AG20443 (cell line): Measurements from ENCODE around the gene ZNF606.

Source experiments
- DNase-seq: peaks from one replicate; pipeline ENCODE4 v3.0.0; 2012; ENCODE audit warnings: low spot score, mixed read lengths

Gene ZNF606

DNA sequence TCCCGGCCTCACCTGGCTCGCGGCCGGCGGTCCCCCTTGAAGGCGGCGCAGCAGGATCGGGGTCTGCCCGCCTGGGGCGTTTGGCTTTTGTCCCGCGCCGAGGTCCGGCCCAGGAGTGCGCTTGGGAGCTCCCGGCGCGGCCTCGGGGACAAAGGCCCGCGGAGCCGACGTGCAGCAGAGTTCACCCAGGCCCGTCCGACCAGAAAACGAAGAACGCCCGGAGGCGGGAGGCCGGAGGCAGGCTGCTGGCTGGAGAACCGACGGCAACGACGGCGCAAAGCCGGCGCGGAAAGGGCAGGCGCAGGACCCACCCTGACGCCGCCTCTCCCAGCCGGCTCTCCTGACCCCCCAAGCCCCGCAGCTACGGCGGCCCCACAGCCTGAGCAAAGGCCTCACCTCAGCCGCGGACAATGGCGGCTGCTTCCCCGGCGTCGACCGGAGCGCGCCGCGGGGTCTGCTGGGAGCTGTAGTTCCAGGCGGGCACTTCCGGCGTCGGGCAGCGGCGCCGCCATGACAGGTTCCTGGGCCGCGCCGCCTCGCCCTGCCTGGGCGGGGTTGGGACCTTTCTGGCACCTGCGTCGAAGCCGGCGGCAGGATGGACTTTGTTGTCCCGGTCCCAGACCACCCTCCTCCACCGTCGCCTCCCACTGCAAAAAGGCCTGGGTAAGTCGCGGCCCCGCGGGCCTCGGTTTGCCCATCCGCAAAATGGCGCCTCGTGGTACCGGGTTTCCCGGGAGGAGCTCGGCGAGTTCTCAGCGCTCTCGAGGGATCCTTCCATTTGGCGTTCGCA lies at the start of gene ZNF606:
TSS of gene ZNF606 (minus strand) at position 437 of the 790 bp plus-strand sequence. CDS start 1,501 bp downstream, outside the sequence.
- DNase-seq, result peak; percentile 98

DNA sequence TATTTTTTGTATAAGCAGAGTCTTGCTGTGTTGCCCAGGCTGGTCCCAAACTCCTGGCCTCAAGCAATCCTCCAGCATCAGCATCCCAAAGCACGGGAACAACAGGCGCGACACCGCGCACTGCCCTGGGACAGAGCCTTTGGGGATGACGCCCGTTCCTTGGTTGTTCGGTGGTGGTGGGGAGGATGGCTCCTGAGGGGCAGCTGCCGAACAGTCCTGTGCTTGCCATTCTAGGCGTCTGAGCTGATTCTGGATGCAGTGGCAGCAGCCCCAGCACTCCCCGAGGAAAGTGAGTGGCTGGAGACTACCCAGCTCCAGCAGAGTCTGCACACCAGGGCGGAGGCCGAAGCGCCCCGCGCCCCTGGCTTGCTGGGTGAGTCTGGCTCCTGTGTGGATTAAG lies 49.6 kb upstream of the ZNF606 start:
- DNase-seq, result no peak

DNA sequence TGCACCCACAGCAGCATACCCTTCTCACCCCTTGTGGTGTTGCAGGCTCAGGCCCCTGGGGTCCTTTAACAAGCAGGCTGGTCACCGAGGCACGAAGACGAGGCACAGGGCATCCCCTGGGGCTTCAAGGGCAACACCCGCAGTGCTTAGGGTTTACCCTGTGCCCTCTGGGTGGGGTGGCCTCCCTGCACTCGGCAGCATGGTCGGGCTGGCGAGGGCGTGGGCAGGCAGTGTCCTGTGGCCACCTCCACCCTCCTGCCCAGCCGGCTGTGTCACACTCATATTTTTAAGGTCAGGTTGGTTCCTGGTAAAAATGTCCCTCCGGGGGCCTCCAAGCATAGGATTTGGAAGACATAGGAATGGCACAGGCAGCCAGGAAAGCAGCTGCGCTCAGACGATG lies 45.1 kb upstream of the ZNF606 start:
- no peak for DNase-seq

DNA sequence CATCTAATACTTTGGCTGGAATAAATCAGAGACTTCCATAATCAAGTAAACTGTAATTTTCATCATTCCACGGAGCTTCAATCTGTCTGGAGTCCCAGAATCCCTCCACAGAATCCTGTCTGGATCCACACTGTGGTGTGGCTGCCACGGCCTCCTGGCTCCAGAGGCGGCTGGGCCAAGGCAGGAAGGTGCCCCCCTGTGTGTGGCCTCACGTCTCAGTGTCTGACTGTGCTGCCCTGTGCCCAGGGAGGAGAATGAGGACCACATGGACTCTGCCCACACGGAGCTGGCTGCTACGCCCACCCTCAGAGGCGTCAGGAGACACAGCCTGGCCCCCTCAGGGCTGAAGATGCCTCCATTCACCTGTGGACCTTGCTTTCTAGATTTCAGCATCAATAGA lies 44.2 kb upstream of the ZNF606 start:
- no peak for DNase-seq

DNA sequence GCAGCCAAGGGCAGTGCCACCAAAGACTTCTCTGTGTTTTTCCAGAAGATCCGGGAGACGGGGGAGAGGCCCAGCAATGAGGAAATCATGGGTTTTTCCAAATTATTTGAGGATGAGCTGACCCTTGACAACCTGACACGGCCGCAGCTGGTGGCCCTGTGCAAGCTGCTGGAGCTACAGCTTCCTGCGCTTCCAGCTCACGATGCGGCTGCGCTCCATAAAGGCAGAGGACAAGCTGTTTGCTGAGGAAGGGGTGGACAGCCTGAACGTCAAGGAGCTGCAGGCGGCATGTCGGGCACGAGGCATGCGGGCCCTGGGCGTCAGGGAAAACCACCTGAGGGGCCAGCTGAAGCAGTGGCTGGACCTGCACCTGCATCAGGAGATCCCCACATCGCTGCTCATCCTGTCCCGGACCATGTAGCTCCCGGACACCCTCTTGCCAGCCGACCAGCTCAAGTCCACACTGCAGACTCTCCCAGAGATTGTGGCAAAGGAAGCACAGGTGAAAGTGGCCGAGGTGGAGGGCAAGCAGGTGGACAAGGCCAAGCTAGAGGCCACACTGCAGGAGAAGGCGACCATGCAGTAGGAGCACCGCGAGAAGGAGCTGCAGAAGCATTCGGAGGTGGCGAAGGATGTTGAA lies 42.9 kb upstream of the ZNF606 start:
- no peak for DNase-seq

DNA sequence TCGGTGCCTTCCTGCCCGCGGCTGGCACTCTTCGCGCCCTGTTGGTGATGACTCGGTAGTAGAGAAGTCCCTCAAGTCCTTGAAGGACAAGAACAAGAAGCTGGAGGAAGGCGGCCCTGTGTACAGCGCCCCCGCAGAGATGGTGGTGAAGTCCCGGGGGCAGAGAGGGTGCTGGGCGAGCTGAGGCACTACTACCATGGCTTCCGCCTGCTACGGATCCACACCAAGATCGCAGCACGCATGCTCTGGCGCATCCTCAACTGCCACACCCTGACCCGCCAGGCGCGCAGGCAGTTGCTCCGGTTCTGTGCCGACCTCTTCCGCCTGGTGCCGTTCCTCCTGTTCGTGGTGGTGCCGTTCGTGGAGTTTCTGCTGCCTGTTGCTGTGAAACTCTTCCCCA lies 42.3 kb upstream of the ZNF606 start:
- no peak for DNase-seq

DNA sequence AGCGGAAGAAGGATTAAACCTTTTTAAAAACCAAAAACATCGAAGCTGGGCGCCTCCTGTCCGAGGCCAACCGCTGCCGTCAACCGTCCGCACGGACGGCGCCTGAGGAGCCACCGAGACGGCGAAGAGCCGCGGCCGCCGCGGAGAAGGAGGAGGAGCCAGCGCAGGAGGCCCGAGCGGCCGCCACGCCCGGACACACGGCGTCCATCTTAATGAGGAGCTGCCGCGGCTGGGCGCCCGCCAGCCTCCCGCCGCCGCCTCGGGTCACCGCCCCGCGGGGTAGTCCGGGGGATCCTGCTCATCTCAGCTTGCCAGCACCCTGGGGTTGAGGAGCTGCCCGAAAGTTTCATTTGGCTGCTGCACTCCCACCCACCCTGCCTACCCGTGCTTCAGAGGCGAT lies 41.8 kb upstream of the ZNF606 start:
- no peak for DNase-seq

DNA sequence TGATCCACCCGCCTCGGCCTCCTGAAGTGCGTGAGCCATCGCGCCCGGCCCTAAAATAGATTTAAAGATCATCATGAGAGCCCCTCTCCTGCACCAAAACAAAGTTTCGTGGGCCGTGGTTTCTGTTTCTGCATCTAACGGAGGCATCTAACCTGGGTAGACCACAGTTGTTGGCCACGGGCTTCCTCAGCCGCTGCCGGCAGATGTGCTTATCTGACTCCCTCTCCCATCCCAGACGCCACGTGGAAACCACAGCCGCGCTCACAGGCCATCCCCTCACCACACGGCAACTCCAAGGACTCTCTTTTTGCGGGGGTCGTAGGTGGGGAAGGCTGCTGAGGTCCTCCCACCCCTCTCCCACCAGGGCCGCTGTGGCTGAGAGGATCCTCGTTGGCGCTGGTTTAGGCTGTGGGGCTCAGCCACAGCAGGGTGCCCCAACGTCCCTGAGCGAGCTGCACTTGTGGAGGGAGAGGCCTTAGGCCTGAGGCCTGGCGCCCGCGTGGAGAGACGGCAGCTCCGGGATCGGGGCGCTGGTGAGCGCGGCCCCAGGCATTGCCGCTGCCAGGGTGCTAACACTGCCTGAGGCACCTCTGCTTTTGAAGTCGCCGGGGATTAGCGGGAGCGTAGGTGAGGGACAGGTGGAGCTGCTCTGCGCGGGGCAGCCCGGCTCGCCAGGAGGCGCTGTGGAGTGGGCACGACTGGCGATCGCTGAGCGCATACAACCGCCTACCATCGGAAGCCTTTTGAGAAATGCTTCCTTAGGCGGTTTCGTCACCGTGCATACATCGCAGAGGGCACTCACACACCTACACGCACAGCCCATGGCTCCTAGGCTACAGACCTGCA lies 40.1 kb upstream of the ZNF606 start:
- DNase-seq, result no peak

DNA sequence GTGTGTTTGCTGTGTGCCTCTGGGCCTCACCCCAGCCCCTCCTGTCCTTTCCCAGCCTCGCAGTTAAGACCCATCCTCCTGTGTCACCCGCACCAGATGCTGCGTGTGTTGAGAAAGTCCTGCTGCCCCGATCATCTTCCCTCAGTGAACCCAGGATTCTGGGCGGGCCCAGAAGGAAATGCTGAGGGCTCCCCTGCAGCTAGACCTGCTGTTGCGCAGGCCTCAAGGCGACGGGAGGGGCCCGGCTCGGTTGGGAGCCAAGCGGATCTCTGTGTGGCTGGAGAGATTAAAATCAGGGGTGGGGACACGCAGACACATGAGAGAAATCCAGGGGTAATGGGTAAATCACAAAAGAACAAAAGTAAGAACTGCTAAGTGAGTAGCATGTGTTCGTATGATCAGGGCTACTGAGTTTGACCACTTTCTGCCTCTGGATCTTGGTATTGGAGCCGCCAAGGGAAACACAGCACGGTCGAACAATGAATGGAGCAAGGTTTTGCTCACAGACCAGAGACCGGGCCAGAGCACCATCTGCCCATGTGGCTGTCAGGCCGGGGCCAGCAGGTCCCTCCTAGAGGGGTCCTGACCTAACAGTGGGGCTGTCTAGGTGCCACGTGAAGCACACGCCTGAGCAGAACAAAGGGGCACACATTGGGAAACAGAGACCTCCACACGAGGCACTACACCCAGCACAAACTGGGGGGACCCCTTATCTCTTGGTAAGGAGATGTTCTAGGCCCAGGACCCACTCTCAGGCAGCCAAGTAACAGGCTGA lies 38.3 kb upstream of the ZNF606 start:
- no peak for DNase-seq

DNA sequence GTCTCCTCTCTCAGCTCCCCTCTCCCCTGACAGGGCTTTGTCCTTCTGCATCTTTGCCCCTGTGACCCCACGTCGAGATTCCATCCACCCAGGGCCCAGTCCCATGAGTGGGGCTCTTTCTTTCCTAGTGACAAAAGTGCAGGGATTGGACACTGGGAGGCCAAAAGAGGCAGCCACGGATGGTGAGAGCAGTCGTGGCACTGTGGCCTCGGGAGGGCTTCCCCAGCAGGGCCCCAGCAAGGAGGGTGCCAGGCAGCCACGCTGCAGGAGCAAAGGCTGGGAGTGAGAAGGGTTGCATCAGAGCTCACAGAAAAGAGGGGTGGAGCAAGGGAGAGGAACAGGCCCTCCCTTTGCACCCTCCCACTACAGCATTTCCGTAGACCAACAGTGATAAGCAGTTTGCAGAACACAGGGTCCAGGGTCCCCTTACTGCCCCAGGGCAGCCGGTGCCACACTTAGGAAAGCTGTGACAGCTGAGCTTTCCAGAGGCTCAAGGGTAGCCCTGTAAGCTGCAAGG lies 36.1 kb upstream of the ZNF606 start:
- no peak for DNase-seq

DNA sequence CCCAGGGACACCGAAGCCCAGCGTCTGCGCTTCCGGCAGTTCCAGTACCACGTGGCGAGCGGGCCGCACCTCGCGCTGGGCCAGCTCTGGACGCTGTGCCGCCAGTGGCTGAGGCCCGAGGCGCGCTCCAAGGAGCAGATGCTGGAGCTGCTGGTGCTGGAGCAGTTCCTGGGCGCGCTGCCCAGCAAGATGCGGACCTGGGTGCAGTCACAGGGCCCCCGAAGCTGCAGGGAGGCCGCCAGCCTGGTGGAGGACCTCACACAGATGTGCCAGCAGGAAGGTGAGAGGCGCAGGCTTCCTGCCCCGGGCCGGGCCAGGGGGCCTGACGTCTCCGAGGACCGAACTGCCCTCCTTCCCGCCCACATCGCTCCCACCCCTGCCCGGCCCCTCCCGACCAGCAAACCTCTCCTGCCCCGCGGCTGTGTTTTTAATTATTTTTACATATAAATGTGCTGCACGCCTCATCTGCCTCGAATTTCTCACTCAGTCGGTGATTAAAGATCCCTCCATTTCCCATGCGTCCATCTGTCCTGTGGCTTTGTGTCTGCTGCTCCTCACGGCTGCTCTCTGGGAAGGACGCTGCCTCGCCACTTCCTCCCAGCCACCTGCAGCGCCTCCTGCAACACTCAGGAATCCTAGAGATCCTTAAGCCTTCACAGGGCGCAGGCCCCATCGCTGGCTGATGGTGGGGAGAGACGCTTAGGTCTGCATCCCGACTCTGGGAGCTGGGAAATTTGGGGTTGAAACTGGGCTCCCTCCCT lies 35.5 kb upstream of the ZNF606 start:
- DNase-seq, result no peak

DNA sequence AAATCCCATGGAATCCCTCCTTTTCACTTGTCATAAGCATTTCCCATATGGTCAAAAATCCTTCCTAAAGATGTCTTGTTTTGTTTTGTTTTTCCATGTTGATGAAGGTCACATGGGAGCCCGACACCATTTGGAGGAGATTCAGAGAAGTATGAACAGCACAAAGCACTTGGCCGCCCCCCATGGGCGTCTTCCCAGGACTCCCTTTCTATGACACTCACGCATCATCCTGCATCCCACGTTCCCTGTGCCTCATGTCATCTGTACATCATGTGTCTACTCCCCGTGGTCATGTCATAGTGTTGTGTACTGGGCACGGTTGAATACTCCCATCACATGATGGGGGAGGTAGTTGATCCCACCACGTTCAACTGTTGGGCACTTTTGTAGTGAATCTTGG lies 33.2 kb upstream of the ZNF606 start:
- no peak for DNase-seq

DNA sequence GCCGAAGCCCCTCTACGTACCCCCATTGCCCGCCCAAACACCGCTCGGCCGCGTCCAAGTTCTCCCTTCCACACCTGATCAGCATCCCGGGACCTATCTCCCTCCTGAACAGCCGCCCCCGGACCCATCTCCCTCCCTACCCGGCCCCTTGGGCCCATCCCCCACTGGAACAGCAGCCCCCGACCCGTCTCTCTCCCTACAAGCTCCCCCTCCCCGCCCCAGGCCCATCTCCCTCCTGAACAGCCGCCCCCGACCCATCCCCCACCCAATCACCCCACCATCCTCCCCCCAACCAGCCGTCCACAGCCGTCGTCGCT lies 31.8 kb upstream of the ZNF606 start:
- DNase-seq, result no peak

DNA sequence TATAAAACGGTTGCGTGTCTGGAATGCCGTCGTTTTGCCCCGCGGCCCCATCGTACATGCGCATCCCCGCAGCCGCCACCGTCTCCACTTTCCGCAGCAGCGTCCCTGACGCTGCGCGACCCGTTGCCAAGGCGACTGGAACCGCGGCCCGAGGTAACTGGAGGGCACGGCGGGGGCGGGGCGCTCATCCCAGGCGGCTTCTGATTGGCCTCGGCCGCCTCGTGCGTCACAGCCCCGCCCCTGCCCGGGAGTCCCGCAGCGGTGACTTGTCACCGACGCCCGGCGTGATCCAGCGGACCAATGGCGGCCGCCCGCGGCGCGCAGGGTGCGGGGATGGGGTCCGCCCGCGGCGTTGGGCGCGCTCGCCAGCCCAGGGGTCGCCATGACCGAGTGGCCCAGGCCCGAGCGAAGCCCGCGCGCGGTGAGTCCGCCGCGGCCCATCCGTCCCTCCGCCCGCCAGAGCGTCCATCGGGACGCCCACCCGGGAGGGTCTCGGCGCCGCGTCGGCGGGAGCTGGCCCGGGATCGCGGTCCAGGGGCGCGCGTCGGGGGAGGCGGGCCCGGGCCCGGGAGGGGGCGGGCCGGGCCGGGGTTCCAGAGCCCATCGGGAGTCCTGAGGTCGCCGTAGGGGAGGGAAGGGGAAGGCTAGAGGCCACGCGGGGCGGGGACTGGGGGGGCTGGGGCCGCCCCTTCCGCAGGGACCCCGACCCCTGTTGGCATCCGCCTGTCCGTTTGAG lies 31.3 kb upstream of the ZNF606 start, which contains the start of gene ZSCAN1:
TSS of gene ZSCAN1 (plus strand) at position 285 of the 736 bp plus-strand sequence. CDS start 3,812 bp downstream, outside the sequence.
- DNase-seq, result peak; percentile 82

DNA sequence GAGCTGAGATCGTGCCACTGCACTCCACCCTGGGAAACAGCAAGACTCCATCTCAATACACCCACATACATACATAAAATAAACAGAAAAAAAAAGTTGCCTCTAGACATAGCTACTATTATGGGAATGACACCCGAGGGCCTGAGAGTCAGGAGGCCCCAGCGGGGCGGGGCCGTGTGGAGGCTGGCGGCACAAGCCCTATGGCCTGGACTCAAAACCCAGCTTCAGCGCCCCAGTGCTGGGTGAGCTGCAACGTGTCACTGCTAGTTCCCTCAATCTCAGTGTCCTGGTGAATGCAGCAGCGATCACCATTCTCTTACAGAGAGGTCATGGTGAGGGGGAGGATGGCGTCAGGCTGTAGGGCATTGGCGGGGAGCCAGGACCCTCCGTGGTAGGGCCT lies 22.0 kb upstream of the ZNF606 start:
- no peak for DNase-seq

DNA sequence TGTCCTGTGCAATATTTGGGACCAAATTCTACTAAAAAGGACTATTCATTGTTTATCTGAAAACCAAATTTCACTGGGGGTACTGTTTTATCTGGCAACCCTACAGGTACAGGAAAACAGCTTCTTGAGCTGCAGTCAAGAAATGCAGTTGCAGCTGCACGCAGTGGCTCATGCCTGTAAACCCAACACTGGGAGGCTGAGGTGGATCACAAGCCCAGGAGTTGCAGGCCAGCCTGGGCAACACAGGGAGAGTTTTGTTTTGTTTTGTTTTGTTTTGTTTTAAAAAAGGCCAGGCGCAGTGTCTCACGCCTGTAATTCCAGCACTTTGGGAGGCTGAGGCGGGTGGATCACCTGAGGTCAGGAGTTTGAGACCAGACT lies 19.7 kb upstream of the ZNF606 start:
- DNase-seq, result no peak

DNA sequence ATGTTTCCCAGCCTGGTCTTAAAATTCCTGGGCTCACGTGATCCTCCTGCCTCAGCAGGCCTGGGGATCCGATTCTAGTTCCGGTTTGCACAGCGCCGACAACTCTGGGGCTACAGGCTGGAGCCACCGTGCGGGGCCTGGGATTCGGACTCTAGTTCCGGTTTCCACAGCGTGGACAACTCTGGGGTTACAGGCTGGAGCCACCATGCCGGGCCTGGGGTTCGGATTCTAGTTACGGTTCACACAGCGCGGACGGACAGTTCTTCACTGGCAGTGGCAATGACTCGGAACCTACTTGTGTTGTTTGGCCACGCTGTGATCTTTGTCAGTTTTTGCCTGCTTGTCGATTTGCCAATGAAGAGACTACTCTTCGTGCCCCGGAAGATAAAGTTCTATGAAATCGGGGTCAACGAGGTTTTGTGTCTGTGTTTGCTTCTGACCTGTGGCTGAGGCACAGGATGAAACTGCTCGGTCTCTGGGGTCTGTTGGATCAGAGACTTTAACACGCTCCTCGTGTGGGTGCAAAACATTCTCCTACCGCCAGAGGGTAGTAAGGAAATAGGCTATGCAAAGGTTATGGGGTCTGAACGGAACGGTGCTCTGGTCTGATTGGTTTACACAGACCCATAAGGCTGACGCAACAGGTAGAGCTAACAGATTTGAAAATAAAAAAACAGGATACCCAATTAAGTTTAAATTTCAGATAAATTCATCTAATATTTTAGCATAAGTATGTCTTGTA lies 19.1 kb upstream of the ZNF606 start:
- DNase-seq, result peak; percentile 61

DNA sequence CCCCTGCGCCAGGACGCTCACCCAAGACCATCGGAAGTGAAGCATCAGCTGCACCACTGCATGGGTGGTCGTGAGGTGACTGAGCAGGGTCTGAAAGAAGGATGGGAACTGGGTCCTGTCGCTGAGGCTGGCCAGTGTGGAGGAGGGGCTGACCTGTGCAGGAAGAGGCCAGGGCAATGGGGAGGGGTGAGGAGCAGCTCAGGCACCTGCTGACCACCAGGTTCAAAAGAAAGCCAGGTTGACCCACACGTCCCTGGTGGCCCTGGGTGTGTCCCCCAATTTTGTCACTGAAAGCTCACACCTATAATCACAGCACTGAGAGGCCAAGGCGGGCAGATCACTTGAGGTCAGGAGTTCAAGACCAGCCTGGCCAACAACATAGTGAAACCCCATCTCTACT lies 17.5 kb upstream of the ZNF606 start:
- DNase-seq, result no peak

DNA sequence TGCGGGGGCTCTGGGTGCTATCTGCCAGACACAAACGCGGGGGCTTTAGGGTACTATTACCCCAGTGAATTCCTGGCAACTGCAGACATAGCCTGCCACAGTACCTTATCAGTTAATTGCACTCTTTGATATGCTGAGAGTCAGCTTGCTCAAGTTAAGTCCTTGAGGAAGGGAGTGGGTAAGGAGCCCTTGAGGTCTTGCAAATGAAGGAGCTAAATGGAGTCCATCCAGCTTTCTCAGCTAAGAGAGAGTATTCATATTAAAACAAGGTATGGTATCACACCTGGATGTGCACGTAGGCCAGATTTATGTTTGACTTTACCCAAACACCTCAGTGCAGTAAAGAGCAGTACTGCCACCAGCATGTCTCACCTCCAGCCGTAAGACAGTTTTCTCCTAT lies 11.5 kb upstream of the ZNF606 start:
- no peak for DNase-seq

DNA sequence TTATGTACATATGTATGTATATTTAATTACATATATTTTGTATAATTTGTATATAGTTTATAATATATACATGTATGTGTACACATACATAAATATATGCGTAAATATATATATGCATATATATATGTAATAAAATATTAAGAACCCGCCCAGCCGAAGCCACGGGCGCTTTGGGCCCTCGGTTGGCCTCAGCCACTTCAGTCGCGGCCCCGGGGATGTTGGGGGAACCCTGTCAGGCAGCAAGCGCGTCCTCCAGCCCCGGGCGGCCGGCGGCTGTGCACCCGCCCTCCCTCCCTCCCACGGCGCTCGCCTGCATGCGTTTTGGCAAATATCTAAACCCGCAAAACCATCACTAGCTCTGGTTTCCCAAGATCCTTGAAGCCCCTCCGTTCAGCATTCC lies 7.9 kb upstream of the ZNF606 start:
- no peak for DNase-seq
